NCI-H2227 (cell line): ENCODE results near the gene MPZ.

Experiments used
- DNase-seq: peaks from one replicate; lab custom pipeline; 2025; ENCODE audit not compliant: unreplicated experiment; lab: John Stamatoyannopoulos, UW

MPZ gene

GRCh38 chr1:161304927-161305866 lies 4.6 kb downstream of the MPZ start:
- DNase-seq: peak; percentile 7

GRCh38 chr1:161300478-161300877 lies 9.3 kb downstream of the MPZ start:
- no peak for DNase-seq

GRCh38 chr1:161299347-161299746 lies 10.4 kb downstream of the MPZ start:
- DNase-seq: no peak

DNA sequence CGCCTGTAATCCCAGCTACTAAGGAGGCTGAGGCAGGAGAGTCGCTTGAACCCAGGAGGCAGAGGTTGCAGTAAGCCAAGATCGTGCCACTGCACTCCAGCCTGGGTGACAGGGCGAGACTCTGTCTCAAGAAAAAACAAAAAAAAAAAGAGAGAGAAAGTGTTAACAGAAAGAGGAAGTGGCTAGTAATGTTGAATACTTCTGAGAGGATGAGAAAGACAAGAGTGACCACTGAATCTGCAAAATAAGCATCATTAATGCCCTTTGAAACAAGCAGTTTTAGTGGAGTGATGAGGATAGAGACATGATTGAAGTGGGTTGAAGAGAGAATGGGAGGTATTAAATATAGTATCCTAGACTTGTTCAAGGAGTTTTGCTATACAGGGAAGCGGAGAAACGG lies 11.7 kb downstream of the MPZ start:
- no peak for DNase-seq

DNA sequence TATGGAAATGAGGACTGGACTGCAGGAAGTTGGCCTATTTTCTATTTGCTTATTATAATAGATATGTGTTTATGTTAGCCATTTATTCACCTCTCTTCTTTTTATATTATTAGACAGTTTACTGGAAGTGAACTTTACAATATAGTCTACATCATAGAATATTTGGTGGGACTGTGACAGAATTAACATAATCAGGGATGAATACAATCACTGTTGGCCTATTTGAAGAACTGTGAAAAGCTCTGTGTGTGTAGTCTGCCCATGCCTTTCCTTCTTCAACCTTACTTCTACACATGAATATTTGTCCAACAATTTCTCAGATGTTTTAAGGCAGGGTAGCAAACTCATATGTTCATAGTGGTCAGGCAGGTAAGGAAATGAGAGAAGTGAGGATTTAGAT lies 12.4 kb downstream of the MPZ start:
- DNase-seq: no peak

DNA sequence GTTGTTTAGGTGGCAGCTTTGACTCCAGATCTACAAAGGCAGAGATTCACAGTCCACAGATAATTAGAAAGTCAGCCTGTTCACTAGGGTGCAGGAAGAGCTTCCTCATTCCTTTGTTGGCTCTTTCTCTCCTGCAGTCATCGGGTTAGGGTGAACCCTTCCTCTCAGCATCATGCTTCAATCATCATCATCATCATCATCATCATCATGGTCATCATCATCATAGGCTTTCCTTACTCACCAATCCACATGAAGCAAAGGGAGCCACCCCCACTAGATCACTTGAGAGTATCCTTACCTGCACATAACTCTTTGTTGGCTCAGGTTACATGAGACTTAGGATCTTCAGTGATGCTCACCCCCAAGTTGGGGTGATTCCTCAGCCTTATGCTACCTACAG lies 19.0 kb downstream of the MPZ start:
- no peak for DNase-seq

DNA sequence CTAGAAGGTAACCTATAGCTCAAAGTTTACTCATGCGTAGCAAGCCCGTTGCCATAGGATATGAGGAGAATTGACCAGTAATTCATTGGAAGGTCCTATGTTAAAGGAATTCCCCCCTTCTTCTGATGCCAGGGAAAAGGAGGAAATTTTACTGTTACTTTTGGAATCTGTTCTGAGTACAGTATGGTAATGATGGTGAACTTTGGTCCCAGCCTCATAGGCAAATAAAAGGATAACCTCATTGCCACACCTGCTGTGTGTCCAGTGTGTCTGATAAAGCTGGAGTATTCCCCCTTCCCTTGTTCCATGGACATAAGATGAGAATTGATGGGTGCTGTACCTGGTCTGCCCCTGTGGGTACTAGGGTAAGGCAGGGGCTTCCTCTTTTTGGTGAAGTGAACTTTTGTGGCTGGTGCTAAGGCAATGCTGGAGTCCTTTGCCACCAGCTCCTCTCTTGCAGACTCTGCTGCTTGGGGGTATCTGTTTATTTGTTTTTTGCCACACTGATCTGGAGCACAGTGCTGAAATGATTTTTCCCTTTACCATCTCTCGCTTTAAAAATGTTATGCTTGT lies 22.2 kb downstream of the MPZ start:
- no peak for DNase-seq

- DNase-seq: peak; percentile 21
Observed at GRCh38 chr1:161285521-161285920, 24.2 kb downstream of the MPZ start.

- no peak for DNase-seq
Observed at GRCh38 chr1:161285113-161285512, 24.7 kb downstream of the MPZ start.

DNA sequence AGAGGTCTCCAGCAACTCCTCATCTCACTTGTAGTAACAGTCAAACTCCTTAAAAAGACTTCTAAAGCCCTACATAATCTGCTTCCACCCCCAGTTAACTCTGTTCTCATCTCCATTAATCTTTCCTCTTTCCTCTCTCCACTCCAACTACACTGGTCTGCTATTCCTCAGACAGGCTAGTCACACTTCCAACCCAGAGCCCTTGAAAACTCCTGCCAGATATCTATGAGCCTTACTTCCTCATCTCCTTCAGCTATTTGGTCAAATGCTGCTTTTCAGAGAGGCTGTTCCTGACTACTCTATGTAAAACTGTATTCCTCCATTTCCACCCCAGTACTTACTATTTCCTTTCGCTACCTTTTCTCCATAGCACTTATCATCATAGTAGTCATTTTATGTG lies 26.8 kb downstream of the MPZ start:
- DNase-seq: no peak

DNA sequence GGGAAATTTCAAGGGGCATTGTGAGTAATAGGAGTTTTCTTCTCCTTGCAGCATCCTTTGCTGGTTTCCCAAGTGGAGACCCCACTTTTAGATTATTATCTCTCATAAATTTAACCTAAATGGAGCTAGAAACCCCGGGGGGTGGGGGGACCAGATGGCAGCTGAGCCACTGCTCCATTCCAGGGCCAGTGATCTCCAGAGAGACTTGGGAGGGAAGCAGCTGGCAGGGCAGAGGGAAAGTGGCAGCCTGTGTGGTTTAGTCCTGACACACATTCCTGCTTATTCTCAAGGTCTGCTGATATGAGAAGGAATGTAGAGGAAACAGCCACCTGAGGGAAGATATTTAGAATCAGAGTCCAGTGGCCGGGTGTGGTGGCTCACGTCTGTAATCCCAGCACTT lies 34.9 kb downstream of the MPZ start:
- peak; percentile 42 for DNase-seq

DNA sequence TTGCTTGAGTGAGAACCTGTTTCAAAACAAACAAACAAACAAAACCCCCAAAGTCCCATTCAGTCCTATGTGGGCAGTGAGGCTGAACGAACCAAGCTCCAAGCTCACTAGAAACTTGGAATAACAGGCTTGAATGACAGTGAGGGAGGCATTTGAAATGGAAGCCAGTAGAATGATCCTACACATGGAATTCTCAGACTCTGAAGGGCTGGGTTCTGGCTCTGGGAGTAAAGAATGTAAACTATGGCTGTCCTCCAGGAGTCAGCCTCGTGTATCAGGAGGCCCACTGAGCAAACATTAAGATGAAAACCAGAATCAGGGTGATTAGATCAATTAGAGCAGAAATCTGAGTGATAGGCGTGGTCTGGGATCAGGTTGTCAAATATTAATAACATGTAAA lies 36.4 kb downstream of the MPZ start:
- DNase-seq: no peak

DNA sequence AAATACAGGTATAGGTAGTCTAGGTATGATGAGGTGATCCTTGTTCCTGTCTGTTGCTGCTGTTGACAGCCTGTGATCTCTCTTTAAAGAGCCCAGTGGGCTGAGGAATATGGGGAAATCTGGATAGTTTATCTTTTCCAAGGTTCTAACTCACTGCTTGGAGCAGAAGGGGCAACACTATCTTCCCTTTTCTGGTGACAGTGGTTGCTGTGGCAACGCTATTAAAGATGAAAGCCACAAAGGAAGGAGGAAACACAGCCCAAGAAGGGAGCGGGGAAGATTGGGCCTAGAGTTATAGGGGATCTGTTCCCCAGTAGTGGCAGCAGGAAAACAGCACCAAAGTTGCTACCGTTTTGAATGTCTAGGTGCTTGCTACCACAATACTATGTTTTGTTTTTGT lies 42.4 kb downstream of the MPZ start:
- peak; percentile 18 for DNase-seq

- no peak for DNase-seq
Observed at GRCh38 chr1:161266836-161267235, 42.9 kb downstream of the MPZ start.

GRCh38 chr1:161266202-161266601 lies 43.6 kb downstream of the MPZ start:
- peak; percentile 33 for DNase-seq

GRCh38 chr1:161265305-161265704 lies 44.5 kb downstream of the MPZ start:
- DNase-seq: no peak

DNA sequence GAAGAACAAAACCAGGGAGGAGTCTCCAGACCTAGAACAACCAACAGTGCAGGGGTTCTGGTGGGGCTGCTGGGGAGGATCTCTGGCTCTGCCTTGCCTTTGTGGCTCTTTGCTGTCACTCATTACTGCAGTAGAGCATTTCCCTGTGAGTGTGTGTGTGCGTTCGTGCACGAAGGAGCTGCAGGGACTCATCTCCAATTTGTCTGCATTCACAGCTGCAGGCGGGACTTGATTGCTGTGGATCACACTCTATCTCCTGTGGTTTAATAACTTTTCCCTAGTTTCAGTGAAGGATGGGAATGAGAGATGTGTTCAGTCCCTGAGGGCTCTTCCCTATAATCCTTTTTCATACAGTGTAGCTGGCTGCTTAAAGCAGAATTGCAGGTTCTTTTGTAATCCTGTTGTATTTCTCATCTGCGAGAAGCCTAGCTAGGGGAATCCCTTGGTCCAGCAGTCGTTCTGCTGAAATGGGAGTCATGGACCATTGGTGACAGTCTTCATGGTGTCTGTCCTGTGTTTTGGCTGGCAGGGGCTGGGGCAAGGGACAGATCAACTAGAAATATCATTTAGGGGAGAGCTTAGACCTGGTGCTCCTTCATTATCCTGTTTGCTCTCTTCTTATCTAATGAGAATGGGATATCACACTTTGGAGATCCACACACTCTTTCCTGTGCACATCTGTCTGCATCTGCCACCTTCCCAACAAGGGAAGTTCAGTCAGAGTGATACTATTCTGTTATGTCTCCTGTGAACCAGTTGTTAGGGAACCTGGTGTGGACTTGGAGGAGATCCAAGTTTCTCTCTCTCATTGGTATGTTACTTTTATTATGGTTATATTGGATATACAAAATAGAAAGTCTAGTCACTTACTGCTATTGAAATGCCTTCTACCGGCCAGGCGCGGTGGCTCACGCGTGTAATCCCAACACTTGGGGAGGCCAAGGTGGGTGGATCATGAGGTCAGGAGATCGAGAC lies 48.2 kb downstream of the MPZ start:
- peak; percentile 18 for DNase-seq

DNA sequence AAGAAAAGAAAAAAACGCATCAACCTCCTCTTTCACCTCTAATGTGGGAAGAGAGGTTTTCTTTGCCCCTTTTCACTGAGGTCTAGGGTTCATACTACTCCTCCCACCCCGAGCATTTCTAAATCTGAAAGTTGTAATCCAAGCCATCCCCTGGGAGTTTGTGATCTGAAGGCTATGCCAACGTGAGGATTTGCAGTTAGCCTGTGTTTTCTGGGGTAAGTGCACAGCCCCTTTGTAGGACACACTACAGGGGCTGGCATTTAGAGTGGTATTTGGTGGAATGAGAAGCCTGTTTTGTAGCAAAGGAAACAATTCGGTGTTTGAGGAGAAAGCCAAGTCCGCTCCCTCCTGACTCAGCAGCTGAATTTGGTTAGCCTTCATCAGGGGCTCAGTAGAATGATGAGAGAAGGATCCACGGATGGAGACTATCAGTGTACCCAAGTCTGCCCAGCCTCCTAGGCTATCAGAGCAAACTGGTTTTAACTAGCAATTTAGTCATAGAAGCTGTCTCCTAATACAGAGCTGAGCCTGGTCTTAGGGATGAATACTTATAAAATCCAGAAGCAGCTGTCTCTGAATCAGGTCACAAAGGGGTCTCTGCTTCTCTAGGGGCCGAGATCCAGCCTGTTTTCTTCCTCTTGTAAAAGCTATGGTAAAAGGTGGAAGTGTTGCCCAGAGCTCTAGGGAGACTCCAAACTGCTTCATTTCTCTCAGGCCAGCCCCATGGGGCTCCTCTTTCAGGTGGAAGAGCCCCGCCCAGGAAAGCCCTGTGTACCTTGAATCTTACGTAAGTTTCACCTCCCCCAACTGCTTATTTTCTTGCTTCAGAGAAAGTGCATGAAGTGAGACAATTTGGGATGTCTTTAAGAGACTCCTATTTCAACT lies 49.1 kb downstream of the MPZ start:
- DNase-seq: no peak

DNA sequence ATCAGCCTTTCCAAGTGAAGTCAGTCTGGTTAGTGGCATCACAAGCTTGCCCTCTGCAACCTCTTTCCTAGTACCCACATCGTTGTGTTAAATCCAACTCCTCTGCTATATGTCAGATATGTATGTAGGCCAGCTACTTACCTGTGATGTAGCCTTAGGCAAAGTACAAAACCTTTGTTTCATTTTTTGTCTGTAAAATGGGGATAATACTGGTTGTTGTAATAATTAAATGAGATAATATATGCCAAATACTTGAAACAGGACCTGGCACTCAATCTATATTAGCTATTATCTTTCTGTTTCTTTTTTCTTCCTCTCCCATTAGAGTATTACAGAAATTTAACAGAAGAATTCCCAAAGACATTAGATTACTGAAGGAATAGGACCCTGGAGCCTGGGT lies 50.0 kb downstream of the MPZ start:
- no peak for DNase-seq

- DNase-seq: no peak
Observed at GRCh38 chr1:161259345-161259702, 50.4 kb downstream of the MPZ start.
